CD4-positive, alpha-beta T cell treated with Interferon gamma for 1 hour (primary cell): ENCODE measurements around the gene MAK.
"Not testable (repeated sequence)": the region's sequence is repeated elsewhere in the genome, so short reads cannot be mapped to it uniquely, and the experiment has no call there.

ENCODE experiments used
- DNase-seq: peaks from one replicate; pipeline ENCODE4 v3.0.0-alpha.2; 2020

Gene MAK

GRCh38 chr6:10853849-10854300, 15.5 kb upstream of the MAK start:
- not testable (repeated sequence) for DNase-seq

GRCh38 chr6:10852361-10852960, 14.1 kb upstream of the MAK start:
- no peak for DNase-seq

GRCh38 chr6:10850728-10851127, 12.4 kb upstream of the MAK start:
- DNase-seq = no peak

GRCh38 chr6:10849901-10850300, 11.6 kb upstream of the MAK start:
- DNase-seq = no peak

- DNase-seq = no peak
Observed at GRCh38 chr6:10847684-10848083, 9.3 kb upstream of the MAK start.

- DNase-seq = no peak
Observed at GRCh38 chr6:10843554-10843953, 5.2 kb upstream of the MAK start.

GRCh38 chr6:10838794-10839333, 525 bp upstream of the MAK start:
- no peak for DNase-seq

- no peak for DNase-seq
Observed at GRCh38 chr6:10837622-10837994, 731 bp downstream of the MAK start.

- DNase-seq = no peak
Observed at GRCh38 chr6:10837009-10837621, 1.2 kb downstream of the MAK start.

- DNase-seq = no peak
Observed at GRCh38 chr6:10834823-10835222, 3.5 kb downstream of the MAK start.

GRCh38 chr6:10831609-10832008, 6.7 kb downstream of the MAK start:
- DNase-seq = no peak

- no peak for DNase-seq
Observed at GRCh38 chr6:10824819-10825218, 13.5 kb downstream of the MAK start.

GRCh38 chr6:10824297-10824696, 14.0 kb downstream of the MAK start:
- DNase-seq = no peak

- not testable (repeated sequence) for DNase-seq
Observed at GRCh38 chr6:10814176-10814575, 24.2 kb downstream of the MAK start.

GRCh38 chr6:10809098-10809497, 29.2 kb downstream of the MAK start:
- no peak for DNase-seq

- DNase-seq = no peak
Observed at GRCh38 chr6:10808376-10808775, 30.0 kb downstream of the MAK start.

- peak; percentile 54 for DNase-seq
Observed at GRCh38 chr6:10801224-10801848, 37.0 kb downstream of the MAK start.

- no peak for DNase-seq
Observed at GRCh38 chr6:10800810-10801209, 37.5 kb downstream of the MAK start.

- no peak for DNase-seq
Observed at GRCh38 chr6:10794239-10794638, 44.1 kb downstream of the MAK start.

GRCh38 chr6:10793695-10794094, 44.6 kb downstream of the MAK start:
- no peak for DNase-seq

GRCh38 chr6:10793035-10793434, 45.3 kb downstream of the MAK start:
- DNase-seq = no peak

GRCh38 chr6:10792101-10792500, 46.2 kb downstream of the MAK start:
- no peak for DNase-seq

GRCh38 chr6:10791673-10792072, 46.7 kb downstream of the MAK start:
- no peak for DNase-seq

GRCh38 chr6:10779076-10779475, 59.3 kb downstream of the MAK start:
- DNase-seq = no peak
